Activated naive CD4-positive, alpha-beta T cell treated with anti-CD3 and anti-CD28 coated beads, Interleukin-2, amount 10 ng/mL, durations not matched to agents 7 days and 5 days (primary cell): ENCODE data around the gene INPP4A.

Experiments
- CTCF ChIA-PET: fragments of 350-600 bp; sonication (Branson Sonifier 250); formaldehyde crosslinking; loops from one replicate; lab custom pipeline; 2021; ENCODE audit warnings: antibody characterized with exemption; lab: Charles Lee
- DNase-seq: peaks from one replicate; pipeline ENCODE4 v3.0.0-alpha.2; 2020
- H3K27ac Mint-ChIP-seq: one replicate; pipeline ENCODE4 v1.8.0; 2021; ENCODE audit warnings: mild to moderate bottlenecking, moderate library complexity, mixed read lengths
- H3K27me3 Mint-ChIP-seq: one replicate; pipeline ENCODE4 v1.8.0; 2021; ENCODE audit warnings: mild to moderate bottlenecking, mixed read lengths
- H3K36me3 Mint-ChIP-seq: one replicate; pipeline ENCODE4 v1.8.0; 2021; ENCODE audit warnings: mixed read lengths
- H3K4me1 Mint-ChIP-seq: one replicate; pipeline ENCODE4 v1.8.0; 2021; ENCODE audit warnings: mixed read lengths
- H3K4me3 Mint-ChIP-seq: one replicate; pipeline ENCODE4 v1.8.0; 2021; ENCODE audit warnings: mild to moderate bottlenecking, moderate library complexity, mixed read lengths
- H3K9me3 Mint-ChIP-seq: one replicate; pipeline ENCODE4 v1.8.0; 2021; ENCODE audit warnings: mixed read lengths

INPP4A gene

DNA sequence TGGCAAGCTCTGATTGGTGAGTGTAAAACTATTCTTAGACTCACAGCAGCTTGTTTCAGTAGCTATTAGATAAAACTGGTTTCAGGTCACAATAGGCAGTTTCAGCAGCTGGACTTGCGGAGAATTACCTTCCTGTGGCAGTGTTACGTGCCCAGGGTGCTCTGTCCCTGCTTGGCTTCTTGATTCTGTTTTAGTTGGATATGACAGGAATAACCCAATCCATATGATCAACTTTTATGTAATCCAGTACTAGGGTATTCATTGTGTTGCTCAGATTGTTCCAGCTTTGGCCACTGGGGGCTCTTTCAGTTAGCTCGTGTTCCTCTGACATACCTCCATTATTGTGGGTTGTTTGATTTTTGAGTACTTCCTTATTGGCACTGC is 43.1 kb downstream of the INPP4A start:
- H3K36me3 Mint-ChIP-seq, result peaks cover 59% of the 10 kb centered on the region

DNA sequence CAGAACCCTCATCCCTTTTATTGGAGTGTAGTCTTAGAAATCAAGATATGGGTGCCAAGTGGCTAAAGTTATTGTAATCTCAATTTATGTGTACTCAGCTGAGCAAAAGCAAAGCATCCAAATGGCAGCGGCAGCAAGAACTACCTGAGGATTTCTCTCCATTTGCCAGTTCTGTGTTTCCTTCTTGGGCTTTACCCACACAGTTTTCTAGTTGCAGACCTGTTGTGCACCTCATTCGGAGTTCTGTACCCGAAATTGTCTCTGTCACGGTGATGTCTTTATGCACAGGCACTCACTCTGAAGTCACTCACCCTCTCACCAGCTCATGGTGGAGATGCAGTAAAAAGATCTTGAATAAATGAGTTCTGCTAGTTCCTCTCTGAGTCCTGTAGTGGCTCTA is 43.6 kb downstream of the INPP4A start:
- Mint-ChIP-seq H3K27me3 (no peaks in the 10 kb centered on the region), H3K36me3 (peaks cover 59% of the 10 kb centered on the region), H3K4me1 (peaks cover 87% of the 10 kb centered on the region), H3K9me3 (no peaks in the 10 kb centered on the region), H3K27ac (peak overlapping the region; percentile 70), H3K4me3 (no peak overlapping the region)
- CTCF ChIA-PET, result interaction anchor here (0.8 to 2.5 kb wide), 22 partner anchors 9 to 71 kb away, joined by 3 to 18 read pairs (median 4); no protein-coding TSS in a partner anchor
- no peak for DNase-seq

More for the DNA sequence above, 43.1 kb downstream of the INPP4A start:
- CTCF ChIA-PET, result interaction anchor here (0.6 to 2.5 kb wide), 24 partner anchors 9 to 98 kb away, joined by 3 to 18 read pairs (median 4); no protein-coding TSS in a partner anchor
- Mint-ChIP-seq H3K27ac (peak overlapping the region; percentile 70), H3K4me1 (peaks cover 91% of the 10 kb centered on the region), H3K9me3 (no peaks in the 10 kb centered on the region), H3K4me3 (no peak overlapping the region), H3K27me3 (no peaks in the 10 kb centered on the region)
- peak; percentile 67 for DNase-seq

GRCh38 chr2:98489486-98489885 is 44.8 kb downstream of the INPP4A start:
- no peak for DNase-seq
- H3K27ac Mint-ChIP-seq, result no peak overlapping the region
- no peaks in the 10 kb centered on the region for H3K27me3 Mint-ChIP-seq
- H3K9me3 Mint-ChIP-seq, result peaks cover 7% of the 10 kb centered on the region
- peaks cover 68% of the 10 kb centered on the region for H3K36me3 Mint-ChIP-seq
- no peak overlapping the region for H3K4me3 Mint-ChIP-seq
- peaks cover 74% of the 10 kb centered on the region for H3K4me1 Mint-ChIP-seq
- CTCF ChIA-PET, result interaction anchor here (0.6 to 2.2 kb wide), 3 partner anchors 16 to 38 kb away, joined by 3 to 8 read pairs (median 4); no protein-coding TSS in a partner anchor

GRCh38 chr2:98489971-98490962 is 45.6 kb downstream of the INPP4A start:
- H3K4me1 Mint-ChIP-seq, result peaks cover 67% of the 10 kb centered on the region
- DNase-seq, result no peak
- peaks cover 10% of the 10 kb centered on the region for H3K9me3 Mint-ChIP-seq
- CTCF ChIA-PET, result no interaction called here
- H3K4me3 Mint-ChIP-seq, result no peak overlapping the region
- no peak overlapping the region for H3K27ac Mint-ChIP-seq
- H3K27me3 Mint-ChIP-seq, result no peaks in the 10 kb centered on the region
- H3K36me3 Mint-ChIP-seq, result peaks cover 71% of the 10 kb centered on the region

DNA sequence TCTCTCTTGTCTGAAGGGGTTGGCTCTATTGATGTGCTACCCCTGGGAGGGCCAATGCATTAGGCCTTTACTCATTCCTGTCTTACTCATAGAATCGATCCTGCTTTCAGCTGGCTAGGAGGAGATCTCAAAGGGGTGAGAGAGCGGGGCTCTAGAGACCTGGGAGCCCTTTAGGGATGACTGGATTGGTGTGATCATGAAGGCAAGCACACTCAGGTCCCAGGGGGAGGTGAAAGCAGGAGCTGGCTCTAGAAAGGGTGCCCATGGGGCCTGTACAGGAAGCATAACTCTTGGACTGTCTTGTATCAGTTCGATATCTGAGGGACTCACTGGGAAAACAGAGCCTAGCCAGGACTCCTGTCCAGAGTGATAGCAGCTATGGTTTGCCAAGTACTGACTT is 47.8 kb downstream of the INPP4A start:
- Mint-ChIP-seq H3K27me3 (no peaks in the 10 kb centered on the region), H3K9me3 (peaks cover 29% of the 10 kb centered on the region), H3K27ac (no peak overlapping the region), H3K36me3 (peaks cover 81% of the 10 kb centered on the region), H3K4me1 (peaks cover 45% of the 10 kb centered on the region), H3K4me3 (no peak overlapping the region)
- no peak for DNase-seq
- CTCF ChIA-PET, result no interaction called here

GRCh38 chr2:98494699-98495098 is 50.0 kb downstream of the INPP4A start:
- Mint-ChIP-seq H3K4me3 (no peak overlapping the region), H3K36me3 (peaks cover 88% of the 10 kb centered on the region), H3K4me1 (peaks cover 30% of the 10 kb centered on the region), H3K9me3 (peaks cover 40% of the 10 kb centered on the region), H3K27ac (no peak overlapping the region), H3K27me3 (no peaks in the 10 kb centered on the region)
- CTCF ChIA-PET, result interaction anchor here (0.7 to 0.8 kb wide), 2 partner anchors 34 to 79 kb away, joined by 3 read pairs; no protein-coding TSS in a partner anchor
- DNase-seq, result no peak

DNA sequence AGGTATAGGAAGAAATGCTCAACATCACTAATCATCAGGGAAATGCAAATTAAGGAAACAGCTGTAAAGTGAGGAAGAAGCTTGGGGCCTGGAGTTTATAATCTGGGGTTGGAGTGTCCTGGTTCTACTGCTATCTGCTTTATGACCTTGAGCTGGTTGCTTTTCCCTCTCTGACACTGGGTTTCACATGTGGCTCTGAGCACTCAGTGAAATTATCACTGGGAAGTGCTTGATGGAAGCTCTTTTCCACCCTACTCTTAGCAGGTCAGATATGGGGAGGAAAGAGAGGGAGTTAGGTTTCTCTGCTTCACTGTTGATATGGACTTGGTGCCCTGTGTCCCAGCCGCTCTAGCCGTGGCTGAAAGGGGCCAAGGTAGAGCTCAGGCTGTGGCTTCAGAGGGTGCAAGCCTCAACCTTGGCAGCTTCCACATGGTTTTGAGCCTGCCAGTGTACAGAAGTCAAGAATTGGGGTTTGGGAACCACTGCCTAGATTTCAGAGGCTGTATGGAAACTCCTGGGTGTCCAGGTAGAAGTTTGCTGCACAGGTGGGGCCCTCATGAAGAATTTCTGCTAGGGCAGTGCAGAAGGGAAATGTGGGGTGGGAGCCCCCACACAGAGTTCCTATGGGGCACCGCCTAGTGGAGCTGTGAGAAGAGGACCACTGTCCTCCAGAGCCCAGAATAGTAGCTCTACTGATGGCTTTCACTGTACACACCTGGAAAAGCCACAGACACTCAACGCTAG is 52.3 kb downstream of the INPP4A start:
- DNase-seq, result no peak
- CTCF ChIA-PET, result interaction anchor here (1.4 kb wide), 1 partner anchor 9 kb away, joined by 4 read pairs; no protein-coding TSS in a partner anchor
- H3K36me3 Mint-ChIP-seq, result peaks cover 84% of the 10 kb centered on the region

DNA sequence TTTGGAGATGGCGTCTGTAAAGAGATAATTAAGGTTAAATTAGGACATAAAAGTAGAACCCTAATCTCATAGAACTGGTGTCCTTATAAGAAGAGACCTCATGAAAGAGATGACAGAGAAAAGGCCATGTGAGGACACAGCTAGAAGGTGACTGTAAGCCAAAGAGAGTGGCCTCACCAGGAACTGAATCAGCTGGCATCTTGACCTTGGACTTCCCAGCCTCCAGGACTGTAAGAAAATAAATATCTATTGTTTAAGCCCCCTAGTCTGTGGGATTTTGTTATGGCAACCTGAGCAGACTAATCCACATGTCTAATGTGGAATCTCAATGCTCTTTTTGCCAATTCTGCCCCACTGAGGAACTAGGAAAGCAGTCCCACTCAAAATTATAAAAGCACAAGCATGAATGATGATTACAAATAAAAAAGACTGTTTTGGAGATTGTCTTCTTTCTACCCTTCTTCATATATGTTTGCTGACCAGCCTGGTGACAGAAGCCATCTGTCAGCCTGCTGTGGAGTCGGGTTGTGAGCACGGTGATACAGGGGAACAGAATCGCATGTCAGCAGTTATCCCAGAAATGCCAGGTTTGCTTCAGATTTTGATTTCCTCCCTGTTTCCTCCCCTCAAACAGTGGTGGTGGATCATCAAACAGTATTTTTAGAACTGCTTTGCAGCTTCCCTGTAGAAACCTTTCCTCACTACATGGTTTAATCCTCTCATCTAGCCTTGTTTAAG is 54.2 kb downstream of the INPP4A start:
- peaks cover 32% of the 10 kb centered on the region for H3K4me1 Mint-ChIP-seq
- peaks cover 40% of the 10 kb centered on the region for H3K9me3 Mint-ChIP-seq
- H3K27ac Mint-ChIP-seq, result peak overlapping the region; percentile 54
- H3K4me3 Mint-ChIP-seq, result no peak overlapping the region
- peaks cover 85% of the 10 kb centered on the region for H3K36me3 Mint-ChIP-seq
- no peaks in the 10 kb centered on the region for H3K27me3 Mint-ChIP-seq
- CTCF ChIA-PET, result interaction anchor here (1.3 kb wide), 1 partner anchor 11 kb away, joined by 3 read pairs; no protein-coding TSS in a partner anchor
- no peak for DNase-seq

More for the DNA sequence above, 52.3 kb downstream of the INPP4A start:
- Mint-ChIP-seq H3K27ac (no peak overlapping the region), H3K4me3 (no peak overlapping the region), H3K4me1 (peaks cover 19% of the 10 kb centered on the region), H3K9me3 (peaks cover 40% of the 10 kb centered on the region), H3K27me3 (no peaks in the 10 kb centered on the region)

DNA sequence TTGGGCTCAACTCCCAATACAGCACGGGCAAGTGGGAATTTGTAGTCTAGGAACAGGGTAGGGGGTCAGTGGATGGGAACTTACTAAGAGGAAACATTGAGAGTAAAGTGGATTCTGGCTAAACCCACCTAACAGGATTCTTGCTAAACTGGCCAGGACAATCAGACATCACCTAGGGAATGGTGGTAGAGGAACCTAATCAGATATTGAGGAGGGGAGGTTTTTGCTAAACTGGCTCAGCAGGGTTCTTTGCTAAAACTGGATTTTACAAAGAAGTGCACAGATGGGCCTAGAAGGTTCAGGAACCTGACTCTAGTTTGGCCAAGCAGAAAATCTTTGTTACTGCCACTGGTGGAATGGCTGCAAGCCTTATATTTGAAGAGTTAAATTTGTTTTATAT is 55.9 kb downstream of the INPP4A start:
- H3K27ac Mint-ChIP-seq, result no peak overlapping the region
- CTCF ChIA-PET, result no interaction called here
- H3K4me1 Mint-ChIP-seq, result peaks cover 49% of the 10 kb centered on the region
- H3K9me3 Mint-ChIP-seq, result peaks cover 27% of the 10 kb centered on the region
- no peak for DNase-seq
- H3K4me3 Mint-ChIP-seq, result no peak overlapping the region
- H3K36me3 Mint-ChIP-seq, result peaks cover 80% of the 10 kb centered on the region
- no peaks in the 10 kb centered on the region for H3K27me3 Mint-ChIP-seq

DNA sequence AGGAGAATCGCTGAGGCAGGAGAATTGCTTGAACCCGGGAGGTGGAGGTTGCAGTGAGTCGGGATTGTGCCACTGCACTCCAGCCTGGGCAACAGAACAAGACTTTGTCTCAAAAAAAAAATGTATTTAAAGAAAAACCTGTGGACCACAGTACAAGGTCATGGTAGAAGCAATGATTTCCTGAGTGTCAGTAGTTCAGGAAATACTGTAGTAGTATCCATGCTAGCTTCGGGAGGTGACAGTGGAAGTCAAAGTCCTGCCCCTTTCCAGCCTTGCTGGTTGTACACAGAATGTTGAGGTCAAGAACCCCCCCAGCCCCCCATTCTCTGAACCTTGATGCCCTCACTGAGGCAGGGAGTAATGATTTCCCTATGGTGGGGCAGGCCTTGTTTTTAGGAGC is 56.6 kb downstream of the INPP4A start:
- peaks cover 23% of the 10 kb centered on the region for H3K9me3 Mint-ChIP-seq
- H3K4me1 Mint-ChIP-seq, result peaks cover 55% of the 10 kb centered on the region
- CTCF ChIA-PET, result no interaction called here
- H3K36me3 Mint-ChIP-seq, result peaks cover 78% of the 10 kb centered on the region
- H3K27me3 Mint-ChIP-seq, result no peaks in the 10 kb centered on the region
- no peak overlapping the region for H3K27ac Mint-ChIP-seq
- DNase-seq, result no peak
- H3K4me3 Mint-ChIP-seq, result no peak overlapping the region

- Mint-ChIP-seq H3K4me1 (peaks cover 62% of the 10 kb centered on the region), H3K36me3 (peaks cover 77% of the 10 kb centered on the region), H3K9me3 (peaks cover 17% of the 10 kb centered on the region), H3K4me3 (no peak overlapping the region), H3K27ac (no peak overlapping the region), H3K27me3 (no peaks in the 10 kb centered on the region)
- CTCF ChIA-PET, result no interaction called here
- no peak for DNase-seq
These were observed 57.2 kb downstream of the INPP4A start for GRCh38 chr2:98501876-98502275.

- Mint-ChIP-seq H3K27ac (peak overlapping the region; percentile 25), H3K9me3 (peaks cover 8% of the 10 kb centered on the region), H3K4me3 (no peak overlapping the region), H3K27me3 (no peaks in the 10 kb centered on the region), H3K4me1 (peaks cover 71% of the 10 kb centered on the region), H3K36me3 (peaks cover 77% of the 10 kb centered on the region)
- no peak for DNase-seq
- CTCF ChIA-PET, result interaction anchor here (1.6 to 2.3 kb wide), 2 partner anchors 15 to 90 kb away, joined by 6 to 11 read pairs; no protein-coding TSS in a partner anchor
These were observed 58.1 kb downstream of the INPP4A start for GRCh38 chr2:98502556-98503335.
